Stimulated activated CD8-positive, alpha-beta memory T cell treated with anti-CD3 and anti-CD28 coated beads, Interleukin-4, amount 100 ng/mL, for 4 hours (primary cell): ENCODE data around the gene ST6GALNAC2.
"Not testable (repeated sequence)": the region's sequence is repeated elsewhere in the genome, so short reads cannot be mapped to it uniquely, and the experiment has no call there.

Source experiments
- DNase-seq, 2 donors: peaks; one replicate each; pipeline ENCODE4 v3.0.0-alpha.2; 2020; ENCODE audit warnings: low read depth in 2 of 2, low spot score in 1 of 2

The ST6GALNAC2 gene

GRCh38 chr17:76585649-76586593, at the start of gene ST6GALNAC2:
Gene ST6GALNAC2, minus strand, starts transcription at chr17:76585860. Its CDS starts 52 bp downstream, at chr17:76585808.
- DNase-seq = no peak

GRCh38 chr17:76635039-76635438, 49.4 kb upstream of the ST6GALNAC2 start:
- DNase-seq = no peak

DNA sequence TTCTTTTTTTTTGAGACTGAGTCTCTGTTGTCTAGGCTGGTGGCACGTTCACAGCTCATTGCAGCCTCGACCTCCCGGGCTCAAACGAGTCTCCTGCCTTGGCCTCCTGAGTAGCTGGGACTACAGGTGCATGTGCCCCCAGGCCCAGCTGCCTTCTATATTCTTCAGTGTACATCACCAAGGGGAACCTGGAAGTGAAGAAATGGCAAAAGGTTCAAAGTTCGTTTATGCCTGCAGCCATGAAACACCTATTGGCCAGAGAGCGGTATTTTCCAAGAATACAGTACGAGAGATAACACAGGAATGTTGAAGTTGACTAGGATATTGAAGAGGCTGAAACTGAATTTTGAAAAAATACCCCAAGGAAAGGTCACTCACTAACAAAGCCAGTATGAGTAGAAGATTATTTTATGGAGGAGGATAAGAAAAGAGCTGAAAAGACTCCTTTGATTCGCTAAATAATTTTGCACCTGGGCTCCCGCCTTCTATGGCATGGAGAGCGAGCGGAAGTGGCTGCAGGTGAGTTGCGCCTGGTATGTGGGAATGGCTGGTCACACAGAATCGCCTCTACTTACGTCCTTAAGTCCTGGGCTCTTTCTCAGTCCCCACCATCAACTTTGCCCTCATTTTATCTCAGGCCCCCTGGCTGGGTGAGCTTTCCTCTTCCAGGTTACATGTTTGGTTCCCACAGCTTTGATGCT, 48.1 kb upstream of the ST6GALNAC2 start:
- DNase-seq = no peak

GRCh38 chr17:76631821-76632565, 46.3 kb upstream of the ST6GALNAC2 start:
- no peak for DNase-seq

GRCh38 chr17:76630151-76630550, 44.5 kb upstream of the ST6GALNAC2 start:
- DNase-seq = no peak

DNA sequence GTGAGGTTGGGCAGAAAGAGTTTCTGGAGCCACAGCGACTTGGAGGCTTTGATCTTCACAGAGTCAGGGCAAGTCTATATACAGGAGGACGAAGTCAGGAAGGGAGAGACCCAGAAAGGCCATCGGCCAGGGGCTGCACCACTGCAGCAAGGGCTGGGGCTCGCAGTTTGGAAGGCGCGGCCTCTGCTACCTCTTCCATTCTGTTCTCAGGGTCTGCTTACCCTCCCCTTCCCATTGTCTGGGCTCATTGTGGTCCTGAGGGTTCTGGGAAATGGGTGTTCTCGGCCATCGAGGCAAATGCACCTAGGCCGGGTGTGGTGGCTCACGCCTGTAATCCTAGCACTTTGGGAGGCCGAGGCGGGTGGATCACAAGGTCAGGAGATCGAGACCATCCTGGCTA, 41.9 kb upstream of the ST6GALNAC2 start:
- no peak for DNase-seq

- no peak for DNase-seq
Measured at GRCh38 chr17:76626442-76626841, 40.8 kb upstream of the ST6GALNAC2 start.

DNA sequence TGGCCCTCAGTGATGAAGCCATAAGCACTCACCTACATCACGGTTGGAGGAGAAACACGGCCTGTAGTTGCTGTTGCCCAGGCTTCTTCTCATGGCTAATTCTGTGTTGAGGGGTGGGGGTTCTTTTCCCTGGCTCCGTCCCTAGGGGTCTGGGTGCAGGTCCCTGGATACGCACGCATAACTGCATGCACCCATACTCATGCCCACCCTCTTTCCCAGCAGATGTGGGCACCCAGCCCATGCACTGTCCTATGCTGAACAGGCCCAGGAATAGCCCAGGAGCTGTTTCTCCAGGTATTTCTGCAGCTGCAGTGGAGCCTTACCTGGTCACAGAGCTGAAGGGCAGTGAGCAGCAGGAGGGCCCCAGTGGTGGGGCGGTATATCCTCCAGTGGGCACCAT, 39.8 kb upstream of the ST6GALNAC2 start:
- no peak for DNase-seq

DNA sequence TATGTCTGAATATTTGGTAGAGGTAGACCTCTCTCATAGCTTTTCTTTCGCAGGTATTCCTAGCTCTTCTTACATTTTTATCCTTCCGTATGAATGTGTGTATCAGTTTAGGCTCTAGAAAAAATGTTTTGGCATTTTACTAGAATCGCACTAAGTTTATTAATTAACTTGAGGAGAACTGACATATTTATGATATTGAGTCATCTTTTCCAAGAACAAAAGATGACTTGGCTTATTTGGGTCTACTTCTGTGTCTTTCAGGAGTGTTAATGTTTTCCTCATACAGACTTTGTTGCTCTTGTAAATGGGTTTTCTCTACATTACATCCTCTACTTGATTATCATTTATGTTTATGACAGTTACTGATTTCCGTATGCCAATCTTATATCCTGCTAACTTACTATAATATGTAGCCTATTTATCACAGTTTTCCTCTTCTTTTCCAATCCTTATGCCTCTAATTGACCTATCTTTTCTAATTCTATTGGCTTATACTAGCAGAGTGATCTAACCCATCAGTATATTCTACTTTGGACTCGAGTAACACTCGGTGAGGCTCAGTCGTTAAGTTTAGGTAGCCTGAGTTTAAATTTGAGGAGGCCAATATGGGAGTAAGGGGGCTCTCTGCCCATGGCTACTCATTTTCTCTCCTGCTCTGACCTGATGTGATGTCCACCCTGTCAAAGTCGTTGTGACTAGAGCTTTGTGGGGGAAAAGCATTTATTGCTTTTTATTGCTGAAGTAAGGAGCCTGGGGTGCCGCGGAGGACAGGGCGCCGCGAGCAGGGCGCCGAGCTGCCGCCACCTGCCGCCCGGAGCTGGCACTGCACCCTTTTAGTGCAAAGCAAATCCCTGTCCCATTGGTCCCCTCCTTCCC, 37.8 kb upstream of the ST6GALNAC2 start:
- DNase-seq = peak; percentile 43 to 57

GRCh38 chr17:76617838-76618237, 32.2 kb upstream of the ST6GALNAC2 start:
- no peak for DNase-seq

GRCh38 chr17:76614912-76615617, 29.4 kb upstream of the ST6GALNAC2 start:
- DNase-seq = no peak

DNA sequence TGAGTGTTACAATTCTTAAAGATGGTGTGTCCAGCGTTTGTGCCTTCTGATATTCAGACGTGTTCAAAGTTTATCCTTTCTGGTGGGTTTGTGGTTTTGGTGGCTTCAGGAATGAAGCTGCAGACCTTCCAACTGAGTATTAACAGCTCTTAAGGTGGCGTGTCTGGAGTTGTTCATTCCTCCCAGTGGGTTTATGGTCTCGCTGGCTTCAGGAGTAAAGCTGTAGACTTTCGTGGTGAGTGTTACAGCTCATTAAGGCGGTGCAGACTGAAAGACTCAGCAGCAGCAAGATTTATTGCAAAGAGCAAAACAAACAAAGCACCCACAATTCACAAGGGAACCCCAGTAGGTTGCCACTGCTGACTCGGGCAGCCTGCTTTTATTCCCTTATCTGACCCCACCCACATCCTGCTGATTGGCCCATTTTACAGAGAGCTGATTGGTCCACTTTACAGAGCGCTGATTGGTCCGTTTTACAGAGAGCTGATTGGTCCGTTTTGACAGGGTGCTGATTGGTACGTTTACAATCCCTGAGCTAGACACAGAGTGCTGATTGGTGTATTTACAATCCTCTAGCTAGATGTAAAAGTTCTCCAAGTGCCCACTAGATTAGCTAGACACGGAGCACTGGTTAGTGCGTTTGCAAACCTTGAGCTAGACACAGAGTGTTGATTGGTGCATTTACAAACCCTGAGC, 28.6 kb upstream of the ST6GALNAC2 start:
- not testable (repeated sequence) for DNase-seq

DNA sequence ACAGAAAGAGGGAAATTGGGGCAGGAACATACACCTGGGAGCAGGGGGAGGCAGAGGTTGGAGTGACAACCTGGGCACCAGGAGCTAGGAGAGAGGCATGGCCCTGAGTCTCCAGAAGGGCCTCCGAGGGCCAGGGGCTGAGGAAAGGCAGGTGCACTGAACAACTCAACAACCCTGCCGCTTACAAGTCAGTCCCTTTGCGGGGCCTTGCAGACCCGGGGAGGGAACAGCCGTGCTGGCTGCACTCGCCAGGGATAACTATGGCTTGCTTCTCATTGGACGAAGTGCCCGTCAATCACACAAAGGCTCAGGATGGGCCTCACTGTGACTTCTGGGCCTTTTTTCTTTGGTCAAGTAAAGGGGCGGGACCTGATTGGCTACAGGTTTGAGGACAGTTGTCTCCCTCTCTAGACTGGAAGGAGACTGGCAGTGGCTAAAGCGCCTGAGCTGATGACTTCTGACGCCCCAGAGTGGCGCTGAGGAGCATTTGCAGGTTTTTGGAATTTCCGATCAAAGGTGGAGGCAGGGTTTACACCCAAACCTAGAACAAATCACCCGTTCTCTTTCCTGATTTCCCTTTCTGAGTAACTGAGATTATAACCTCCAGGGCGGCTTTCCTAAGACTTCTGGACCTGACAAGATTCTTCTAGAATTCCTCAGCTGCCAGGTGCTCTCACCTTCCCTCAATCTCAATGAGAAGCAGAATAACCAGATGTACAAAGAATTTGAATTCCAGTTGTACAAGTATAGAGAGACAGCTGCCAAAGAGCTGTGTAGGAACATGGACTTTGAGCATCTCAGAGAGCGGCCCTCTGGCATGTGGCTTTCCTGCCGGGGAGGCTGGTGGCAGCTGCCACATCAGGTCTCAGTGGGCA, 27.6 kb upstream of the ST6GALNAC2 start:
- no peak for DNase-seq

- DNase-seq = no peak
Measured at GRCh38 chr17:76612465-76612864, 26.8 kb upstream of the ST6GALNAC2 start.

DNA sequence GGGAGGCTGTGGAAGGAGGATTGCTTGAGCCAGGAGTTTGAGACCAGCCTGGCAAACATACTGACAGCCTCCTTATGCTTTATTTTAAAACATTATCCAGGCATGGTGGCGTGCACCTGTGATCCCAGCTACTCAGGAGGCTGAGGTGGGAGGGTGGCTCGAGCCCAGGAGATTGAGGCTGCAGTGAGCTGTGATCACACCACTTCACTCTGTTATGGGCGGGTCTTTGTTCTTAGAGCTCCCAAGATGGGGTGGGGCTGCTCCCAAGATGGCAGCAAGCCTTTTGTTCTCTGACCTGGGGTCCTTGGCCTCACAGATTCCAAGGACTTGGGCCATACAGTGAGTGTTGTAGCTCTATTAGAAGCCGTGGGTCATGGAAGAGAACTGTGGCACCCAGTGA, 26.1 kb upstream of the ST6GALNAC2 start:
- no peak for DNase-seq

- DNase-seq = not testable (repeated sequence)
Measured at GRCh38 chr17:76611080-76611749, 25.6 kb upstream of the ST6GALNAC2 start.

DNA sequence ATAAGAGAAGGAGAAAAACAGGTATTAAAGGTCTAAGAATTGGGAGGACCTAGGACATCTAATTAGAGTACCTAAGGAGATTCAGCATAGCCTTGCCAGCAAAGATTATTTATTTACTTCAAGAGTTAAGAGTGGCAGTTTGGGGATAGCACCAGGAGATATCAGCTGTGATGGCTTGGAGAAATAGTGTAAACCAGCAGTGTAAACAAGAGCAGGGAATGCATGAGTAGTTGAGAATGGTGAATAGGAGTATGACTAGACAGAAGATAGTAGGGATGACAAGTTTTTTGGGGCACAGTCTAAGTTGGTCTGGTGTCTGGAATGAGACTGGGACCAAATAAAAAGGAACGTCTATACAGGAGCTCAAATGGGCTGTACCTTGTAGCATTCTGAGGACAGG, 21.0 kb upstream of the ST6GALNAC2 start:
- not testable (repeated sequence) for DNase-seq

GRCh38 chr17:76601065-76601464, 15.4 kb upstream of the ST6GALNAC2 start:
- DNase-seq = no peak
